ENCODE measurements around the gene ADGRG6. TPM values are rescaled to one million over a fixed set of nuclear protein-coding genes. Genes with fewer than 3 reads are reported as not detected.
"Not testable (repeated sequence)": the region's sequence is repeated elsewhere in the genome, so short reads cannot be mapped to it uniquely, and the experiment has no call there.

Gene ADGRG6
- total RNA-seq, 2 donors from 2014 or later, result 7.5 to 38.6 TPM

GRCh38 chr6:142280265-142280664, 21.5 kb upstream of the ADGRG6 start:
- no peak overlapping the region for H3K27ac ChIP-seq
- no peaks in the 10 kb centered on the region for H3K36me3 ChIP-seq (replicated peaks in 1 of 2; ENCODE audit: insufficient read depth in 1 of 2, low read depth in 2 of 2)
- H3K9me3 ChIP-seq, result no peaks in the 10 kb centered on the region
- ATAC-seq, result no peak
- intact Hi-C loops (cut with DNase I), result no loop called here
- DNase-seq, result no peak
- H3K4me1 ChIP-seq, result peaks cover 5% of the 10 kb centered on the region
- H3K4me3 ChIP-seq, result no peak overlapping the region
- TF ChIP-seq CTCF (IDR thresholded peaks at IDR 0.05) (no peak), POLR2A (IDR thresholded peaks at IDR 0.05) (no peak)
- H3K27me3 ChIP-seq, result no peaks in the 10 kb centered on the region
- 43 to 47% methylated on average over 1 of the region's 1 CpG for WGBS, 2 donors

DNA sequence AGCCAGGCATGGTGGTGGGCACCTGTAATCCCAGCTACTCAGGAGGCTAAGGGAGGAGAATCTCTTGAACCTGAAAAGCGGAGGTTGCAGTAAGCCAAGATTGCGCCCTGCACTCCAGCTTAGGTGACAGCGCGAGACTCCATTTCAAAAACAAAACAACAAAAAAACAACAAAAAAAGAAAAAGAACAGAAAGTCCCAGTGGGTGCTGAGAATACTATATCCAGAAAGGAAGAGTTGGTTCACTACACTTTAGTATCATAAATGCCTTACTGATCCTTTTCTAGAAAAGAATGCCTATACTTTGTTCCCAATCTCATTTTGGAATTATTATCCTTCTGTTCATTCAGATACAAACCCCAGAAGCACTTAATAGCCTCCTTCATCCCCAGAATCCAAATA, 20.9 kb upstream of the ADGRG6 start:
- WGBS, 2 donors, result 85 to 95% methylated on average over 4 of the region's 4 CpGs
- H3K9me3 ChIP-seq, result no peaks in the 10 kb centered on the region
- peaks cover 5% of the 10 kb centered on the region for H3K4me1 ChIP-seq
- H3K4me3 ChIP-seq, result no peak overlapping the region
- TF ChIP-seq POLR2A (IDR thresholded peaks at IDR 0.05) (no peak), CTCF (IDR thresholded peaks at IDR 0.05) (no peak)
- DNase-seq (no peak), ATAC-seq (no peak)
- intact Hi-C loops (cut with DNase I), result no loop called here
- H3K27me3 ChIP-seq, result no peaks in the 10 kb centered on the region
- no peaks in the 10 kb centered on the region for H3K36me3 ChIP-seq (replicated peaks in 1 of 2; ENCODE audit: insufficient read depth in 1 of 2, low read depth in 2 of 2)
- no peak overlapping the region for H3K27ac ChIP-seq

DNA sequence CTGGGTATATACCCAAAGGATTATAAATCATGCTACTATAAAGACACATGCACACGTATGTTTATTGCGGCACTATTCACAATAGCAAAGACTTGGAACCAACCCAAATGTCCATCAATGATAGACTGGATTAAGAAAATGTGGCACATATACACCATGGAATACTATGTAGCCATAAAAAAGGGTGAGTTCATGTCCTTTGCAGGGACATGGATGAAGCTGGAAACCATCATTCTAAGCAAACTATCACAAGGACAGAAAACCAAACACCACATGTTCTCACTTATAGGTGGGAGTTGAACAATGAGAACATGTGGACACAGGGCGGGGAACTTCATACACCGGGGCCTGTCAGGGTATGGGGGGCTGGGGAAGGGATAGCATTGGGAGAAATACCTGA, 18.7 kb upstream of the ADGRG6 start:
- H3K36me3 ChIP-seq (replicated peaks in 1 of 2; ENCODE audit: insufficient read depth in 1 of 2, low read depth in 2 of 2); H3K27me3 ChIP-seq; H3K4me3 ChIP-seq; H3K4me1 ChIP-seq; intact Hi-C loops (cut with DNase I); H3K9me3 ChIP-seq; ATAC-seq; H3K27ac ChIP-seq; DNase-seq: not testable (repeated sequence)
- WGBS, 2 donors, result 96 to 98% methylated on average over 4 of the region's 4 CpGs

- Histone ChIP-seq H3K9me3 (no peaks in the 10 kb centered on the region), H3K36me3 (replicated peaks in 1 of 2; ENCODE audit: insufficient read depth in 1 of 2, low read depth in 2 of 2) (no peaks in the 10 kb centered on the region), H3K27ac (no peak overlapping the region), H3K4me1 (peaks cover 5% of the 10 kb centered on the region), H3K4me3 (no peak overlapping the region), H3K27me3 (no peaks in the 10 kb centered on the region)
- WGBS, 2 donors, result 40 to 50% methylated on average over 1 of the region's 1 CpG
- intact Hi-C loops (cut with DNase I), result no loop called here
- no peak for DNase-seq
- TF ChIP-seq POLR2A (IDR thresholded peaks at IDR 0.05), result no peak
- TF ChIP-seq CTCF (IDR thresholded peaks at IDR 0.05), result no peak
- ATAC-seq, result no peak
These were observed 17.4 kb upstream of the ADGRG6 start for GRCh38 chr6:142284419-142284818.

DNA sequence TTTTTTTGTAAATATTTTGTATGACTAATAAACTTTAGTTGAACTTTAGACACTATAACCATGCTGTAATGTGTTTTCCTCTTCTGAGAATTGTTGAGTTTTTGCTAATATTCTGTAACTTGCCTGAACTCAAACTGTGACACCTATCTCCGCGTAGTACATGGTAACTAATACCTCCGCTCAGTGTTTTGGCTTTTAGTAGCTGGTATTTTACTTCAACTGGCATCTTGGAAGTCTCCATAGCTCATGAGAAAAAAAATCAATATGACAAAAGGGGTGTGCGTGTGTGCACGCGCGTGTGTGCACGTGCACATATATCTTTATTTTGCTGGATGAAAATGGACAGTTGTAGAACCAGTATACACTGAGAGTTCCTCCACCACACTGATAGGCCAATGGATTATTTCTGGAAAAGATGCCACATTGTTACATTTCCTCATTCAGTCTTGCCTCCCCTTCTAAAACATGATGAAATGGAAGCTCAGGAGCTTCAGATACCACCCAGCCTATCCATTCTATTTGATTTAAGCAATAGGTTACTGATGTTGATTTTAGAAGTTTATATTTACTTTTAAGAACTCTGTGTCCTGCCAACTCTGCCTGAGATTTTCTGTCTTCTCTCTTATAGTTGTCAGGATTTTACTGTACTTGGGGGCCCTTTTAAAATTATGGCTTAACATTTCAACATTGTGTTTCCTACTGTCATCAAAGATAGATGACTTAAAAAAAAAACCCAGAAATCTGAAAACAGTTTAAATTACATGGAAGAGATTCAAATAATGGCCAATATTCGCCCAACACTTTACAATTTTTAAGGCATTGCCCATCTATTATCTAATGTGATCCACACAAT, 16.3 kb upstream of the ADGRG6 start:
- Histone ChIP-seq H3K4me1 (no peaks in the 10 kb centered on the region), H3K9me3 (no peaks in the 10 kb centered on the region), H3K36me3 (replicated peaks in 1 of 2; ENCODE audit: insufficient read depth in 1 of 2, low read depth in 2 of 2) (no peaks in the 10 kb centered on the region), H3K27me3 (no peaks in the 10 kb centered on the region), H3K4me3 (no peak overlapping the region), H3K27ac (no peak overlapping the region)
- no peak for TF ChIP-seq POLR2A (IDR thresholded peaks at IDR 0.05)
- no peak for TF ChIP-seq CTCF (IDR thresholded peaks at IDR 0.05)
- intact Hi-C loops (cut with DNase I), result no loop called here
- ATAC-seq (no peak), DNase-seq (no peak)
- WGBS, 2 donors, result 89 to 93% methylated on average over 9 of the region's 9 CpGs

All from body of pancreas (tissue), 4 donors.